ENCODE measurements around the gene LMF1. TPM values are rescaled to one million over a fixed set of nuclear protein-coding genes. Genes with fewer than 3 reads are reported as not detected.

The LMF1 gene
- total and polyA plus RNA-seq, 2 of the 4 experiments (the other 2 are of a cell fraction): 7.7 to 13.1 TPM

DNA sequence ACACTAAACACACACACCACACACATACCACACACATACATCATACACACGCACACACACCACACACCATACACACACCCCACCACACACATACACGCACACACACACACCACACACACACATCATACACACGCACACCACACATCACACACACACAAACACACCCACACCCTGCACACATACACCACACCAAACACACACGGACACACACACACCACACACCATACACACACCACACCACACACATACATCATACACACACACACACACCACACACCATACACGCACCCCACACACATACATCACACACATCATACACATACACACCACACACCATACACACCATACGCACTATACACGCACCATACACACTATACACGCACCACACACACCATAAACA lies 7.1 kb upstream of the LMF1 start:
- CTCF ChIA-PET: no interaction called here
- Histone ChIP-seq H4K5ac (ENCODE audit: low read depth, low read length) (no peak overlapping the region), H3K14ac (replicated peaks; ENCODE audit: low read depth, low read length) (no peak overlapping the region), H4K20me1 (ENCODE audit: insufficient read depth, low read length) (no peaks in the 10 kb centered on the region; the same call in 1 of the 2 replicates), H2AK5ac (ENCODE audit: low read depth, low read length) (no peak overlapping the region; the same call in 1 of the 2 replicates), H4K91ac (ENCODE audit: insufficient read depth, low read depth, low read length) (no peak overlapping the region), H3K23ac (ENCODE audit: low read depth, low read length) (no peak overlapping the region), H3K27me3 (ENCODE audit: control insufficient read depth, insufficient read depth, low read length) (peaks cover 85% of the 10 kb centered on the region), H3K4me2 (ENCODE audit: low read depth, low read length) (no peak overlapping the region), H3K27ac (ENCODE audit: insufficient read depth, low read length) (no peak overlapping the region), H2BK5ac (ENCODE audit: low read depth, low read length, poor library complexity, severe bottlenecking) (peak overlapping the region; percentile 88), H3K4me1 (ENCODE audit: control insufficient read depth, insufficient read depth, low read length) (no peaks in the 10 kb centered on the region), H3K9me1 (ENCODE audit: insufficient read depth, low read length) (no peaks in the 10 kb centered on the region; the same call in 1 of the 2 replicates), H3K36me3 (ENCODE audit: control insufficient read depth, insufficient read depth, low read length) (no peaks in the 10 kb centered on the region), H2BK20ac (ENCODE audit: low read depth, low read length) (no peak overlapping the region), H3K4ac (ENCODE audit: low read depth, low read length) (no peak overlapping the region), H3K4me3 (ENCODE audit: insufficient read depth, low read depth, low read length) (no peak overlapping the region), H3K56ac (ENCODE audit: extremely low read depth, insufficient read depth, low read length) (no peak overlapping the region), H2BK15ac (ENCODE audit: low read depth, low read length) (no peak overlapping the region), H3K18ac (ENCODE audit: low read depth, low read length) (no peak overlapping the region), H3K9ac (ENCODE audit: low read depth, low read length) (no peak overlapping the region), H3K9me3 (ENCODE audit: control insufficient read depth, insufficient read depth, low read length) (0 out of 2 replicates have a peak, but pooled peaks cover 3% of the 10 kb centered on the region), H2BK120ac (ENCODE audit: low read depth, low read length) (no peak overlapping the region), H3K79me1 (ENCODE audit: low read depth in 1 of 2, low read length in 2 of 2) (no peaks in the 10 kb centered on the region), H4K8ac (ENCODE audit: low read depth in 2 of 2, low read length in 2 of 2) (no peak overlapping the region), H2AFZ (replicated peaks; ENCODE audit: low read length, poor library complexity) (no peak overlapping the region), H2AK9ac (replicated peaks; ENCODE audit: low read depth, low read length, poor library complexity) (no peak overlapping the region)
- intact Hi-C loops (cut with micrococcal nuclease): no loop called here
- no peak for DNase-seq
- 83 to 100% methylated on average over 3 to 5 of the region's 8 CpGs for WGBS, 2 experiments (ENCODE audit: extremely low coverage in 2 of 2, insufficient read length in 1 of 2)
- TF ChIP-seq MAFK (IDR thresholded peaks at IDR 0.05; ENCODE audit: low read depth, low read length) (no peak), CEBPB (IDR thresholded peaks at IDR 0.05; ENCODE audit: low read depth, low read length) (no peak), MAZ (IDR thresholded peaks at IDR 0.05; ENCODE audit: borderline replicate concordance, low read depth, low read length) (no peak), FOS (IDR thresholded peaks at IDR 0.05; ENCODE audit: low read depth, low read length) (no peak), POLR2A (IDR thresholded peaks at IDR 0.05; ENCODE audit: low read depth, low read length) (no peak), MXI1 (IDR thresholded peaks at IDR 0.05; ENCODE audit: borderline replicate concordance, low read depth, low read length) (no peak), CHD1 (IDR thresholded peaks at IDR 0.05; ENCODE audit: low read depth, low read length) (no peak), RCOR1 (IDR thresholded peaks at IDR 0.05; ENCODE audit: insufficient replicate concordance, low read length) (no peak), BHLHE40 (IDR thresholded peaks at IDR 0.05; ENCODE audit: low read depth, low read length) (no peak), SMC3 (IDR thresholded peaks at IDR 0.05; ENCODE audit: low read depth, low read length) (no peak), RAD21 (IDR thresholded peaks at IDR 0.05; ENCODE audit: low read length) (no peak), RFX5 (IDR thresholded peaks at IDR 0.05; ENCODE audit: low read depth, low read length) (no peak), NFE2L2 (IDR thresholded peaks at IDR 0.05; ENCODE audit: low read depth, low read length) (no peak)
- TF ChIP-seq, protein P1, sequence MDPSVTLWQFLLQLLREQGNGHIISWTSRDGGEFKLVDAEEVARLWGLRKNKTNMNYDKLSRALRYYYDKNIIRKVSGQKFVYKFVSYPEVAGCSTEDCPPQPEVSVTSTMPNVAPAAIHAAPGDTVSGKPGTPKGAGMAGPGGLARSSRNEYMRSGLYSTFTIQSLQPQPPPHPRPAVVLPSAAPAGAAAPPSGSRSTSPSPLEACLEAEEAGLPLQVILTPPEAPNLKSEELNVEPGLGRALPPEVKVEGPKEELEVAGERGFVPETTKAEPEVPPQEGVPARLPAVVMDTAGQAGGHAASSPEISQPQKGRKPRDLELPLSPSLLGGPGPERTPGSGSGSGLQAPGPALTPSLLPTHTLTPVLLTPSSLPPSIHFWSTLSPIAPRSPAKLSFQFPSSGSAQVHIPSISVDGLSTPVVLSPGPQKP (IDR thresholded peaks at IDR 0.05; ENCODE audit: borderline replicate concordance, low read depth, low read length): no peak
- TF ChIP-seq, protein P2, sequence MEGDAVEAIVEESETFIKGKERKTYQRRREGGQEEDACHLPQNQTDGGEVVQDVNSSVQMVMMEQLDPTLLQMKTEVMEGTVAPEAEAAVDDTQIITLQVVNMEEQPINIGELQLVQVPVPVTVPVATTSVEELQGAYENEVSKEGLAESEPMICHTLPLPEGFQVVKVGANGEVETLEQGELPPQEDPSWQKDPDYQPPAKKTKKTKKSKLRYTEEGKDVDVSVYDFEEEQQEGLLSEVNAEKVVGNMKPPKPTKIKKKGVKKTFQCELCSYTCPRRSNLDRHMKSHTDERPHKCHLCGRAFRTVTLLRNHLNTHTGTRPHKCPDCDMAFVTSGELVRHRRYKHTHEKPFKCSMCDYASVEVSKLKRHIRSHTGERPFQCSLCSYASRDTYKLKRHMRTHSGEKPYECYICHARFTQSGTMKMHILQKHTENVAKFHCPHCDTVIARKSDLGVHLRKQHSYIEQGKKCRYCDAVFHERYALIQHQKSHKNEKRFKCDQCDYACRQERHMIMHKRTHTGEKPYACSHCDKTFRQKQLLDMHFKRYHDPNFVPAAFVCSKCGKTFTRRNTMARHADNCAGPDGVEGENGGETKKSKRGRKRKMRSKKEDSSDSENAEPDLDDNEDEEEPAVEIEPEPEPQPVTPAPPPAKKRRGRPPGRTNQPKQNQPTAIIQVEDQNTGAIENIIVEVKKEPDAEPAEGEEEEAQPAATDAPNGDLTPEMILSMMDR (conservative IDR thresholded peaks at IDR 0.05; ENCODE audit: low read depth, low read length): no peak
- TF ChIP-seq, protein P3, sequence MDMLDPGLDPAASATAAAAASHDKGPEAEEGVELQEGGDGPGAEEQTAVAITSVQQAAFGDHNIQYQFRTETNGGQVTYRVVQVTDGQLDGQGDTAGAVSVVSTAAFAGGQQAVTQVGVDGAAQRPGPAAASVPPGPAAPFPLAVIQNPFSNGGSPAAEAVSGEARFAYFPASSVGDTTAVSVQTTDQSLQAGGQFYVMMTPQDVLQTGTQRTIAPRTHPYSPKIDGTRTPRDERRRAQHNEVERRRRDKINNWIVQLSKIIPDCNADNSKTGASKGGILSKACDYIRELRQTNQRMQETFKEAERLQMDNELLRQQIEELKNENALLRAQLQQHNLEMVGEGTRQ (IDR thresholded peaks at IDR 0.05; ENCODE audit: low read depth, low read length): no peak
- POLR2A ChIA-PET (ENCODE audit: unreplicated experiment): no interaction called here
- in situ Hi-C loops (cut with MboI; ENCODE audit: low sequenced_read_pairs): no loop called here
- no peak for ATAC-seq (ENCODE audit: low read depth)
- dilution Hi-C loops (cut with HindIII; ENCODE audit: low sequenced_read_pairs, unreplicated experiment): no loop called here
- no TSS peak for BruUV-seq (replicated peaks)
